Right ventricle myocardium superior (tissue), 1 donor: ENCODE measurements around the gene ZFP62. TPM values are rescaled to one million over a fixed set of nuclear protein-coding genes. Genes with fewer than 3 reads are reported as not detected.
A peak's percentile ranks its signal among the peaks of the same experiment; 100 is the strongest.

Source experiments
- ATAC-seq: fragments of 200-7000 bp; cut with Tn5 transposase; one replicate; pipeline ENCODE4 v1.9.1; 2020; ENCODE audit warnings: mild to moderate bottlenecking; ENCODE audit not compliant: poor library complexity
- DNase-seq: peaks from one replicate; pipeline ENCODE4 v3.0.0-alpha.2; 2020
- intact Hi-C: fragments of 100-400 bp; cut with DNase I; formaldehyde crosslinking; loops from one replicate; pipeline ENCODE4 v1.11.2; 2022
- total RNA-seq: library from RNA; stranded (reverse); fragmentation: NEBNext Ultra II Directional; extraction: Animal tissue kit (Norgen Biotek cat#: 25700); gene quantifications from one replicate; pipeline ENCODE4 v1.2.1, GENCODE V29; 2021
- donor health status: DM: no; HTN: yes; CAD: no; lungs with severe emphysema.

ZFP62 gene
- total RNA-seq, 1 donor from 2014 or later, result 16.6 TPM

GRCh38 chr5:180817893-180818674 lies 43.0 kb downstream of the ZFP62 start:
- intact Hi-C loops, result no loop called here
- ATAC-seq, result no peak
- DNase-seq, result no peak

GRCh38 chr5:180816608-180817534 lies 44.2 kb downstream of the ZFP62 start:
- DNase-seq, result no peak

GRCh38 chr5:180815293-180815917 lies 45.7 kb downstream of the ZFP62 start:
- DNase-seq, result no peak
- ATAC-seq, result no peak
- intact Hi-C loops, result no loop called here

More at GRCh38 chr5:180816608-180817534, 44.2 kb downstream of the ZFP62 start:
- peak; percentile 43 for ATAC-seq
- intact Hi-C loops, result no loop called here

- DNase-seq (no peak), ATAC-seq (no peak)
- intact Hi-C loops, result no loop called here
Measured at GRCh38 chr5:180813420-180813819, 47.7 kb downstream of the ZFP62 start.

- ATAC-seq (no peak), DNase-seq (no peak)
- intact Hi-C loops, result no loop called here
Measured at GRCh38 chr5:180811623-180812124, 49.4 kb downstream of the ZFP62 start.

GRCh38 chr5:180810959-180811622 lies 50.0 kb downstream of the ZFP62 start:
- DNase-seq (peak; percentile 80), ATAC-seq (no peak)
- intact Hi-C loops, result no loop called here

- ATAC-seq, result peak; percentile 96
- DNase-seq, result peak; percentile 98
- intact Hi-C loops, result no loop called here
Measured at GRCh38 chr5:180810210-180810958, 50.7 kb downstream of the ZFP62 start.

GRCh38 chr5:180809403-180810209 lies 51.5 kb downstream of the ZFP62 start:
- ATAC-seq, result peak; percentile 94
- intact Hi-C loops, result no loop called here
- DNase-seq, result peak; percentile 85

- no peak for DNase-seq
- intact Hi-C loops, result no loop called here
- no peak for ATAC-seq
Measured at GRCh38 chr5:180808461-180809000, 52.5 kb downstream of the ZFP62 start.

GRCh38 chr5:180807654-180808414 lies 53.2 kb downstream of the ZFP62 start:
- ATAC-seq (no peak), DNase-seq (no peak)
- intact Hi-C loops, result no loop called here

- no peak for DNase-seq
- no peak for ATAC-seq
- intact Hi-C loops, result no loop called here
Measured at GRCh38 chr5:180807046-180807445, 54.0 kb downstream of the ZFP62 start.

GRCh38 chr5:180806351-180807011 lies 54.6 kb downstream of the ZFP62 start:
- intact Hi-C loops, result no loop called here
- DNase-seq (no peak), ATAC-seq (no peak)

GRCh38 chr5:180804129-180804618 lies 56.9 kb downstream of the ZFP62 start:
- ATAC-seq (no peak), DNase-seq (no peak)
- intact Hi-C loops, result loop anchor here (5.0 kb wide), 1 partner anchor 58 kb away; the partner anchor contains the start of gene ZFP62

GRCh38 chr5:180803181-180804128 lies 57.6 kb downstream of the ZFP62 start:
- intact Hi-C loops, result loop anchor here (5.0 kb wide), 1 partner anchor 59 kb away; the partner anchor contains the start of gene ZFP62
- peak; percentile 44 for ATAC-seq

More at GRCh38 chr5:180803181-180804128, 57.6 kb downstream of the ZFP62 start:
- DNase-seq, result peak; percentile 88
